ENCODE measurements around the gene UBE2L3. TPM values are rescaled to one million over a fixed set of nuclear protein-coding genes. Genes with fewer than 3 reads are reported as not detected.
"Not testable (repeated sequence)": the region's sequence is repeated elsewhere in the genome, so short reads cannot be mapped to it uniquely, and the experiment has no call there.

The UBE2L3 gene
- total and polyA plus RNA-seq, 3 experiments from 2014 or later: 74.3 to 109 (median 80.2) TPM

DNA sequence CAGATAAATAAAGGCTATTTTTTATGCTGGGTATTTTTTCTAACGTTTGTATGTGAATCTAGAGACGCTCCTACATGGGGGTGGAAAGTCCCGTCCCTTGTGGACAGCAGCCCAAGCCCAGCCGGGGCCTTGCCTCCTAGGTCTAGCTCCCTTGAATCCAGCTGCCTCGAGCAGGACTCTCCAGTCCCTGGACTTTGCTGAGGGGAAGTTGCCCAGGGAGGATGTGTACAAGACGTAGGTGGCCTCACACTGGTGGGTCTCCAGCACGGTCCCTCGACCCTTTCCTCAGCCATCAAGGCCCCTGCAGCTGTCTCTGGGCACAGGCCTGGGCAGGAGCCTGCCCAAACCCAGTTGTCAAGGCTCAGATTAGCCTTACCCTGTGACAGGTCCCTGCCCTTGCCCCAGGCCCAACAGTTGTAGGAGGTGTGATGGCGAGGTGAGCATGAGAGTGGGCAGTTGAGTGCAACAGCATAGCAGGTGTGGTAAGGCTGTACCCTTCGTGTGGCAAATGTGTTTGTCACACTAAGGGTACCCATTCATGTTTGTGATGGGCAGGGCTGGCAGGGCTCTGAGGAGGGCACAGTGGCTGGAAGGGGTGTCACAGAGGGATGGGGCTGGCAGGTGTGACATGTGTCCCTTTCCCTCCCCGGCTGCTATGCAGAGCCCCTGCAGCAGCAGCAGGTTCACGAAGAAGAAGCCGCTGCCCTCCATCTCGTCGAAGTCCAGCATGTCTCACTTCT lies 68.4 kb downstream of the UBE2L3 start:
- DNase-seq: no peak
- peaks cover 5% of the 10 kb centered on the region for H3K4me1 ChIP-seq (ENCODE audit: insufficient read depth, low read length)
- no peaks in the 10 kb centered on the region for H3K9me3 ChIP-seq (ENCODE audit: low read length)
- CTCF ChIA-PET: interaction anchor here (6.3 kb wide), 1 partner anchor 11 kb away, joined by 35 read pairs; no protein-coding TSS in a partner anchor
- no peak overlapping the region for H3K27ac ChIP-seq (ENCODE audit: low read depth, low read length)
- H3K4me1 Mint-ChIP-seq: peaks cover 6 to 10% (median 9%) of the 10 kb centered on the region in 3 donors
- H3K27me3 Mint-ChIP-seq: no peaks in the 10 kb centered on the region
- H3K4me3 ChIP-seq (ENCODE audit: low read length): no peak overlapping the region
- H3K27me3 ChIP-seq (ENCODE audit: insufficient read depth, low read length, poor library complexity, severe bottlenecking): no peaks in the 10 kb centered on the region
- H3K27ac Mint-ChIP-seq: peak overlapping the region in 1 of 8 donors; percentile 79
- H3K36me3 ChIP-seq (ENCODE audit: insufficient read depth, low read length): no peaks in the 10 kb centered on the region
- no peaks in the 10 kb centered on the region for H3K9me3 Mint-ChIP-seq
- H3K36me3 Mint-ChIP-seq: no peaks in the 10 kb centered on the region
- POLR2A ChIA-PET: no interaction called here
- no peak overlapping the region for H3K4me3 Mint-ChIP-seq

DNA sequence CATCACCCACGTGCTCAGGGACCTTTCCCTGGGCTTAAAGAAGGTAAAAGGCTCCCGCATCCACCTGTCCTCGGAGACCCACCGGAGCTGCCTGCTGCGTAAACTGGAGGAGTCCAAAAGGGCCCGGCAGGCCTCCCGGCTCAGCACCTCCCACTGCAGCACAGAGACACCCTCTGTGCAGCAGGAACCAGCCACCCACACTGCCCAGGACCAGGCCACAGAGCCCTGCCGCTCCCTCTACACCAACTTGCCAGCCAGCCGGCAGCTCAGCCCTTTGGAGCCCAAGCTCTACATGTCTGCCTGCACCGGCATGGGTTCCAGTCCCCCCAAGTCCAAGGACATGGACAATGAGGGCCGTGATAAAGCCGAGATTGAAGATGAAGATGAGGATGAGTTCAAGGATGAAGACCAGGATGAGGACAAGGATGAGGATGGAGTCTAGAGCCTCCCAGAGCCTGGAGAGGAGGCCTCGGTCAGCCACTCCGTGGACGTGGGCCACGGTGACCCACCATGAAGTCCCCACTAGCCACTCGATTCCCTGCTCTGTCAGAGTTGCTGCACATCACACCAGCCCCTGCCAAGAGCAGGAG lies 69.2 kb downstream of the UBE2L3 start:
- POLR2A ChIA-PET: no interaction called here
- H3K27me3 Mint-ChIP-seq: no peaks in the 10 kb centered on the region
- CTCF ChIA-PET: interaction anchor here (6.3 kb wide), 1 partner anchor 11 kb away, joined by 35 read pairs; no protein-coding TSS in a partner anchor
- no peak overlapping the region for H3K27ac Mint-ChIP-seq
- no peaks in the 10 kb centered on the region for H3K36me3 Mint-ChIP-seq
- H3K9me3 Mint-ChIP-seq: no peaks in the 10 kb centered on the region
- no peak overlapping the region for H3K4me3 Mint-ChIP-seq
- DNase-seq: no peak
- H3K4me3 ChIP-seq (ENCODE audit: low read length): no peak overlapping the region
- H3K4me1 ChIP-seq (ENCODE audit: insufficient read depth, low read length): peaks cover 13% of the 10 kb centered on the region
- no peak overlapping the region for H3K27ac ChIP-seq (ENCODE audit: low read depth, low read length)
- H3K4me1 Mint-ChIP-seq: peaks cover 13 to 16% (median 14%) of the 10 kb centered on the region in 3 donors
- no peaks in the 10 kb centered on the region for H3K9me3 ChIP-seq (ENCODE audit: low read length)
- no peaks in the 10 kb centered on the region for H3K36me3 ChIP-seq (ENCODE audit: insufficient read depth, low read length)
- no peaks in the 10 kb centered on the region for H3K27me3 ChIP-seq (ENCODE audit: insufficient read depth, low read length, poor library complexity, severe bottlenecking)

DNA sequence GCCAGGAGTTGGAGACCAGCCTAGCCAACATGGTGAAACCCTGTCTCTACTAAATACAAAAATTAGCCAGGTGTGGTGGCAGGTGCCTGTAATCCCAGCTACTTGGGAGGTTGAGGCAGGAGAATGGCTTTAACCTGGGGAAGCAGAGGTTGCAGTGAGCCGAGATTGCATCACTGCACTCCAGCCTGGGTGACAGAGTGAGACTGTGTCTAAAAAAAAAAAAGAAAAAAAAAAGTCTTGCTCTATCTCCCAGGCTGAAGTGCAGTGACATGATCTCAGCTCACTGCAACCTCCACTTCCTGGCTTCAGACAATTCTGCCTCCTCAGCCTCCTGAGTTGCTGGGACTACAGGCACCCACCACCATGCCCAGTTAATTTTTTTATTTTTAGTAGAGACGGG lies 69.9 kb downstream of the UBE2L3 start:
- H3K4me1 ChIP-seq (ENCODE audit: insufficient read depth, low read length); H3K9me3 Mint-ChIP-seq; H3K27ac ChIP-seq (ENCODE audit: low read depth, low read length); DNase-seq; H3K4me3 Mint-ChIP-seq; H3K27me3 ChIP-seq (ENCODE audit: insufficient read depth, low read length, poor library complexity, severe bottlenecking); H3K36me3 ChIP-seq (ENCODE audit: insufficient read depth, low read length); H3K4me3 ChIP-seq (ENCODE audit: low read length); POLR2A ChIA-PET; H3K36me3 Mint-ChIP-seq; H3K27ac Mint-ChIP-seq; H3K27me3 Mint-ChIP-seq; H3K9me3 ChIP-seq (ENCODE audit: low read length): not testable (repeated sequence)
- H3K4me1 Mint-ChIP-seq: peaks cover 13 to 17% (median 17%) of the 10 kb centered on the region in 3 donors
- CTCF ChIA-PET: interaction anchor here (6.3 kb wide), 1 partner anchor 10 kb away, joined by 35 read pairs; no protein-coding TSS in a partner anchor

DNA sequence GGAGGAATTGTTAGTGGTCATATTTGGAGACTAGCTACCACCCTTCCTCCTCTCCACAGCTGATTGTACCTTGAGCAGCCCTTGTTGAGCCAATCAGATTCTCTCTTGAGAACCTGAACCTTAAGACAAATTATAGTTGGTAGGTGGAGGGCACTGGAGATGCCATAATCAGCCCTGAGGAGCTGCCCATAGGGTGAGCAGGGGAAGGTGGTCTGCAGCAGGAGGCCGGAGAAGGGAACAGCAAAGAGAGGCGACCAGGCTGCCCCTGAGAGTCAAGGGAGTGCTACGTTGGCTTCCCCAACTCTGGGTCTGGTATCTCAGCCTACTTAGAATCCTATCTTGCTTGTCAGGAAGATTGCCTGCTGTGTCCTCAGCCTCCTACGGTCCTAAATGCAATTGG lies 71.8 kb downstream of the UBE2L3 start:
- Histone ChIP-seq H3K4me1 (ENCODE audit: insufficient read depth, low read length) (peaks cover 16% of the 10 kb centered on the region), H3K27me3 (ENCODE audit: insufficient read depth, low read length, poor library complexity, severe bottlenecking) (no peaks in the 10 kb centered on the region), H3K9me3 (ENCODE audit: low read length) (no peaks in the 10 kb centered on the region), H3K36me3 (ENCODE audit: insufficient read depth, low read length) (peaks cover 5% of the 10 kb centered on the region), H3K4me3 (ENCODE audit: low read length) (no peak overlapping the region), H3K27ac (ENCODE audit: low read depth, low read length) (no peak overlapping the region)
- Mint-ChIP-seq H3K36me3 (peaks cover 0 to 13% (median 0%) of the 10 kb centered on the region in 3 donors), H3K27ac (no peak overlapping the region), H3K4me3 (peak overlapping the region in 1 of 7 donors; percentile 68), H3K9me3 (no peaks in the 10 kb centered on the region), H3K27me3 (no peaks in the 10 kb centered on the region), H3K4me1 (peaks cover 24 to 25% (median 25%) of the 10 kb centered on the region in 3 donors)
- DNase-seq: no peak
- ChIA-PET CTCF (interaction anchor here (2.1 to 5.4 kb wide), 2 partner anchors 9 to 10 kb away, joined by 5 to 99 read pairs; partner anchors contain the start of genes CCDC116 and YDJC), POLR2A (no interaction called here)

DNA sequence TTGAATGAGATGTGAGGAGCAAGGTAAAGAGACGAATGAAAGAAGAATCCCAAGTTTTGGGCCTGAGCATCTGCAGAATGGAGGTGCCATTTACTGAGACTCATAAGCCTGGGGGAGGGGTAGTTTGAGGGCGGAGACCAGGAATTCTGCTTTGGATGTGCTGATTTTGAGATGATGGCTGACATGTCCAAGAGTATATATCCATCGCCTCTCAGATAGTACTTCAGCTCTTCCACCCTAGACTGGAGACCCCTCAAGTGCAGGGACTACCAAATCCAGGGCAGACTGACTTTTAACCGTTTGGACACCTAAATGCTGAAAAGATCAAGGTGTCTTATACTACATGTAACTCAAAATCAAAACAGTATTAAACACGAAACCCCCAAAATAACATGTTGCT lies 73.3 kb downstream of the UBE2L3 start:
- Histone ChIP-seq H3K27me3 (ENCODE audit: insufficient read depth, low read length, poor library complexity, severe bottlenecking) (no peaks in the 10 kb centered on the region), H3K4me3 (ENCODE audit: low read length) (peak overlapping the region; percentile 75), H3K4me1 (ENCODE audit: insufficient read depth, low read length) (peaks cover 16% of the 10 kb centered on the region), H3K36me3 (ENCODE audit: insufficient read depth, low read length) (peaks cover 5% of the 10 kb centered on the region), H3K9me3 (ENCODE audit: low read length) (no peaks in the 10 kb centered on the region), H3K27ac (ENCODE audit: low read depth, low read length) (peak overlapping the region; percentile 96)
- H3K27me3 Mint-ChIP-seq: no peaks in the 10 kb centered on the region
- peaks cover 24 to 25% (median 25%) of the 10 kb centered on the region in 3 donors for H3K4me1 Mint-ChIP-seq
- no peak for DNase-seq
- H3K4me3 Mint-ChIP-seq: peak overlapping the region; percentile 6 to 91 (median 87)
- ChIA-PET POLR2A (interaction anchor here (6.0 kb wide), 1 partner anchor 11 kb away, joined by 76 read pairs; the partner anchor contains the start of gene YDJC), CTCF (interaction anchor here (1.4 to 5.4 kb wide), 3 partner anchors 11 to 297 kb away, joined by 3 to 99 read pairs (median 5); partner anchors contain the start of genes CCDC116 and YDJC)
- H3K36me3 Mint-ChIP-seq: peaks cover 0 to 18% (median 0%) of the 10 kb centered on the region in 3 donors
- H3K9me3 Mint-ChIP-seq: no peaks in the 10 kb centered on the region
- H3K27ac Mint-ChIP-seq: peak overlapping the region in 4 of 8 donors; percentile 54 to 99 (median 84)

DNA sequence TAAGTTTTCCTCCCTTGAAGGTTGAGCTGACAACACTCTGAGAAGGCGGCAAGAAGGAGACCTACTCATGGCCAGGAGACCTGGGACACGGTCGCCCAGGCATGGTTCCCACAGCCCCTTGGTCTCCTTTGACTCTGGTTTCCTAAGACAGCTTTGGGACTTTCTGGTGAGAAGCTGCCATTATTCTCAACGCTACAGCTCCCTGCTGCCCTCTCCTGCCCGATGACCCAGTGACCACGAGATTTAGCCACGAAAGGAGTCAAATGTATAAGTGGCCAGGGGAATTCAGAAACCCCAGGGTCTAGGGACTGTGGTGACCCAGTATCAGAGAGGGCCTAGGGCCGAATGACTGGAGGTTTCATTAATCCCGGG lies 73.9 kb downstream of the UBE2L3 start:
- peaks cover 0 to 21% (median 1%) of the 10 kb centered on the region in 3 donors for H3K36me3 Mint-ChIP-seq
- H3K27ac Mint-ChIP-seq: peak overlapping the region in 7 of 8 donors; percentile 77 to 99 (median 91)
- POLR2A ChIA-PET: interaction anchor here (0.8 to 6.0 kb wide), 4 partner anchors 9 to 25 kb away, joined by 3 to 76 read pairs (median 10); partner anchors contain the start of genes CCDC116 and YDJC
- peak overlapping the region; percentile 75 for H3K4me3 ChIP-seq (ENCODE audit: low read length)
- H3K27me3 ChIP-seq (ENCODE audit: insufficient read depth, low read length, poor library complexity, severe bottlenecking): no peaks in the 10 kb centered on the region
- peak overlapping the region; percentile 96 for H3K27ac ChIP-seq (ENCODE audit: low read depth, low read length)
- H3K27me3 Mint-ChIP-seq: no peaks in the 10 kb centered on the region
- H3K4me1 Mint-ChIP-seq: peaks cover 25 to 27% (median 26%) of the 10 kb centered on the region in 3 donors
- peaks cover 8% of the 10 kb centered on the region for H3K36me3 ChIP-seq (ENCODE audit: insufficient read depth, low read length)
- H3K4me1 ChIP-seq (ENCODE audit: insufficient read depth, low read length): peaks cover 19% of the 10 kb centered on the region
- no peaks in the 10 kb centered on the region for H3K9me3 ChIP-seq (ENCODE audit: low read length)
- no peaks in the 10 kb centered on the region for H3K9me3 Mint-ChIP-seq
- CTCF ChIA-PET: interaction anchor here (1.4 to 5.4 kb wide), 5 partner anchors 11 to 297 kb away, joined by 3 to 99 read pairs (median 5); partner anchors contain the start of genes CCDC116 and YDJC
- no peak for DNase-seq
- peak overlapping the region; percentile 77 to 91 (median 87) for H3K4me3 Mint-ChIP-seq

DNA sequence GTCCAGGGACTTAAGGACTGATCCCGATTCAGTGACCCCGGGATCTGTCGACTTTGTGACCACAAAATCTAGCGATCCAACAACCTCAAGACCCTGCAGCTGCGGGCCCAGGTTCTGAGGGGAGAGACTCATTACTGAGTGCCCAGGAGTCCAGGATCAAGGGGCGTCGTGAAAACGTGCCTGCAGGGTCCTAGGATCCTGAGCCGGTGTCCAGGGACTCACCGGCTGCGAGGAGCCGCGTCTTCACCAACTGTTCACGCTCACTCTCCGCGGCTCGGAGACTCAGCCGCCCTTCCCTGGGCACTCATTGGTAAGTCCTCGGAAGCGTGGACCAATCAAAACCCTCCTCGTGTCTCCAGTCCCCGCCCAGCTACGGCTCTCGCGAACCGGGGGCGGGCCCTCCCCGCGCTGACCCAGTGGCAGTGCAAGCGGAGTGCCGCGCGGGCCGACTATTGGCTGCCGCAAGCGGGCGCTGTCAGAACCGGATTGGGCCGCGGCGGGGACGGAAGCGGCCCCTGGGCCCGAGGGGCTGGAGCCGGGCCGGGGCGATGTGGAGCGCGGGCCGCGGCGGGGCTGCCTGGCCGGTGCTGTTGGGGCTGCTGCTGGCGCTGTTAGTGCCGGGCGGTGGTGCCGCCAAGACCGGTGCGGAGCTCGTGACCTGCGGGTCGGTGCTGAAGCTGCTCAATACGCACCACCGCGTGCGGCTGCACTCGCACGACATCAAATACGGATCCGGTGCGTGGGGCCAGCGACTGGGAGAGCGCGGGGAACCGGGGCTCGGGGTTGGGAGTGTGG lies 74.5 kb downstream of the UBE2L3 start, which contains the start of gene SDF2L1:
TSS of gene SDF2L1 (plus strand) at position 514 of the 795 bp plus-strand sequence. CDS start at position 549, 35 bp downstream.
- ChIA-PET POLR2A (interaction anchor here (0.5 to 6.0 kb wide), 6 partner anchors 10 to 74 kb away, joined by 3 to 76 read pairs (median 6); partner anchors contain the start of genes CCDC116 and YDJC), CTCF (interaction anchor here (1.0 to 5.4 kb wide), 11 partner anchors 8 to 296 kb away, joined by 3 to 99 read pairs (median 6); partner anchors contain the start of genes CCDC116, PPIL2 and YDJC)
- Mint-ChIP-seq H3K36me3 (peaks cover 2 to 27% (median 7%) of the 10 kb centered on the region in 3 donors), H3K4me3 (peak within 1 kb of the TSS; percentile 77 to 91 (median 87)), H3K27me3 (no peaks in the 10 kb centered on the region), H3K27ac (peak within 1 kb of the TSS; percentile 44 to 99 (median 90)), H3K9me3 (no peaks in the 10 kb centered on the region), H3K4me1 (peaks cover 31 to 33% (median 31%) of the 10 kb centered on the region in 3 donors)
- peak within 1 kb of the TSS; percentile 86 for H3K4me3 ChIP-seq (ENCODE audit: low read length)
- H3K27ac ChIP-seq (ENCODE audit: low read depth, low read length): peak within 1 kb of the TSS; percentile 96
- DNase-seq: peak; percentile 97 to 99 (median 98)
- peaks cover 11% of the 10 kb centered on the region for H3K36me3 ChIP-seq (ENCODE audit: insufficient read depth, low read length)
- H3K9me3 ChIP-seq (ENCODE audit: low read length): no peaks in the 10 kb centered on the region
- peaks cover 25% of the 10 kb centered on the region for H3K4me1 ChIP-seq (ENCODE audit: insufficient read depth, low read length)
- H3K27me3 ChIP-seq (ENCODE audit: insufficient read depth, low read length, poor library complexity, severe bottlenecking): no peaks in the 10 kb centered on the region

Data from CD8-positive, alpha-beta memory T cell (primary cell).